MM.1S (cell line): ENCODE results near the gene ARID5A.

Experiments
- EZH2 ChIP-seq: fragments of 300-600 bp; sonication (generic); optimal IDR thresholded peaks from 2 replicates; pipeline ENCODE3; 2017; ENCODE audit warnings: low read depth, mild to moderate bottlenecking, antibody characterized with exemption, low read length, mixed read lengths
- TF ChIP-seq, protein P1 (sequence below): fragments of 300-600 bp; sonication (generic); IDR thresholded peaks from 2 replicates; pipeline ENCODE4 v1.5.1; 2016; ENCODE audit warnings: antibody characterized with exemption, low read length, mixed read lengths

DNA sequence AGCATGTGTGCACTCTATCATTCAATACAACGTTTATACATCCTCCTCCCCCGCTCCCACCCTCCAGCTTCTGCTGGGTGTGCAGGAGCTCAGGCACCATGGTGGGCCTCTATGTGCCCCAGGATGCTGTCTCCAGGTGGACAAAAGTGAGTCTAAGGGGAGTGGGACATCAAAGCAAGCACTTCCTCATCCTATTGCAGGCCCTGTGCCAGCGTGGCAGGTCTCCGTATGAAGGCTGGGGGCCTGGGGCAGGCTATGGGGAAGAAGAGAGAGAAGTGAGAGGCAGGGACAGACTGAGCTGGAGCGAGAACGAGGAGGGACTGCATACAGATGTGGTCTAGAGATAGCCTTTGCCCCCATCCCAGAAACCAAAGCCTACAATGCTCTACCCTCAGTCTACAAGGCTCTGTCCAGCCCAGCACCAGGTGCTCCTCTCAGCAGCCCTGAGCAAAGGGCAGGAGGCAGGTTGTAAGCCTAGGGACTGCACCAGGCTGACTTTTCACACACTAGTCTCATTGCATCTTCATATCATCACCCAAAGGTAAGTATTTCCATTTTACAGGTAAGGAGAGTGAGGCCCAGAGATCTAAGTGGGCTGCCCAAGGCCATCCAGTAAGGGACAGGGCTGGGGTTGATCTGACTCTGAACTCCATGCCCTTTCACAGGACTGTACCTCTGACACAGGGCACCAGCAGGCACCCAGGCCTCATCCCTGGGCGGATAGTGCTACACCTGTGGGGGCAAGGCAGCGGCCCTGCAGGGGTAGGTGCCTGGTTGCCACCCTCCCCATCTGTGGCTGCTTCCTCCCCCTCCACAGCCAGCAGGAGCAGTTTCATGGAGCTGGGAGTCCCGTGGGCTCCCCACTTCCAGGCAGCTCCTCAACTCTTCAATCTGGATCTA lies 14.0 kb upstream of the ARID5A start:
- TF ChIP-seq, protein P1, sequence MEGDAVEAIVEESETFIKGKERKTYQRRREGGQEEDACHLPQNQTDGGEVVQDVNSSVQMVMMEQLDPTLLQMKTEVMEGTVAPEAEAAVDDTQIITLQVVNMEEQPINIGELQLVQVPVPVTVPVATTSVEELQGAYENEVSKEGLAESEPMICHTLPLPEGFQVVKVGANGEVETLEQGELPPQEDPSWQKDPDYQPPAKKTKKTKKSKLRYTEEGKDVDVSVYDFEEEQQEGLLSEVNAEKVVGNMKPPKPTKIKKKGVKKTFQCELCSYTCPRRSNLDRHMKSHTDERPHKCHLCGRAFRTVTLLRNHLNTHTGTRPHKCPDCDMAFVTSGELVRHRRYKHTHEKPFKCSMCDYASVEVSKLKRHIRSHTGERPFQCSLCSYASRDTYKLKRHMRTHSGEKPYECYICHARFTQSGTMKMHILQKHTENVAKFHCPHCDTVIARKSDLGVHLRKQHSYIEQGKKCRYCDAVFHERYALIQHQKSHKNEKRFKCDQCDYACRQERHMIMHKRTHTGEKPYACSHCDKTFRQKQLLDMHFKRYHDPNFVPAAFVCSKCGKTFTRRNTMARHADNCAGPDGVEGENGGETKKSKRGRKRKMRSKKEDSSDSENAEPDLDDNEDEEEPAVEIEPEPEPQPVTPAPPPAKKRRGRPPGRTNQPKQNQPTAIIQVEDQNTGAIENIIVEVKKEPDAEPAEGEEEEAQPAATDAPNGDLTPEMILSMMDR = no peak
- TF ChIP-seq EZH2 = no peak
